Measurements from ENCODE around the gene CD28. TPM values are rescaled to one million over a fixed set of nuclear protein-coding genes. Genes with fewer than 3 reads are reported as not detected.

The CD28 gene
- total and polyA plus RNA-seq, 2 experiments from 2014 or later: 0.11 TPM

DNA sequence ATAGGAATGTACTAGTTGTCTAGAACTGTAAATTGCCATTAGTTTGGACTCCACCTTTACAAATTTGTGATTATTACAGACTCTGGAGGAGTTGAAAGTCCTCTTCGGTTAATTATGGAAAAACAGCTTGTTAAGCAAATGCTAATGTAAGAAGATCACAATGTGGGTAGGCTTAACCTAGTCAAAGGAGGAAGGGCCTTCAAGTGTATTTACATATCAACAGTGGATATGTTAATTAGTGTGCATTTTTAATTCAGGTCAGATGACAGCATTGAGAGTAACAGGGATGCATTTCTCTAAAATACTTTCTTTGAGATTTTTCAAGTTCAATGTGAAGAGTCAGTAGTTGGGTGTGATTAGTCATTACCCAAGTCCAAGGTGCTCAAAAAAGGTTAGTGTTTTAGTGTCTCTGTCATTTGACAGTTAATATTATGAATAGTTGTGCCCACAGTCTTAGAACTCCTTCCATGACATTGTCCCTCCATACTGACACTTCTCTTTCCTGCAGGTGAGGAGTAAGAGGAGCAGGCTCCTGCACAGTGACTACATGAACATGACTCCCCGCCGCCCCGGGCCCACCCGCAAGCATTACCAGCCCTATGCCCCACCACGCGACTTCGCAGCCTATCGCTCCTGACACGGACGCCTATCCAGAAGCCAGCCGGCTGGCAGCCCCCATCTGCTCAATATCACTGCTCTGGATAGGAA, 28.0 kb downstream of the CD28 start:
- Histone ChIP-seq H3K4me2 (ENCODE audit: unreplicated experiment) (no peak overlapping the region), H3K27me3 (replicated peaks; ENCODE audit: insufficient read depth) (no peaks in the 10 kb centered on the region), H3K4me3 (no peak overlapping the region), H4K20me1 (ENCODE audit: insufficient read depth) (no peaks in the 10 kb centered on the region), H3K9me3 (ENCODE audit: low read depth) (no peaks in the 10 kb centered on the region), H3F3A (ENCODE audit: insufficient read depth) (peaks cover 4% of the 10 kb centered on the region; the same call in 1 of the 2 replicates), H3K27ac (no peak overlapping the region), H3K9me2 (ENCODE audit: insufficient read depth) (no peaks in the 10 kb centered on the region), H3K9ac (no peak overlapping the region), H3K36me3 (ENCODE audit: low read depth) (no peaks in the 10 kb centered on the region), H3K79me2 (ENCODE audit: insufficient read depth) (no peaks in the 10 kb centered on the region), H2AFZ (no peak overlapping the region), H3K4me1 (ENCODE audit: insufficient read depth) (peaks cover 14% of the 10 kb centered on the region)
- DNase-seq: no peak
- 96 to 97% methylated on average over 9 to 12 of the region's 12 CpGs for WGBS, 2 experiments (ENCODE audit: low coverage in 1 of 2, low lambda C conversion rate in 2 of 2, missing lambda C conversion rate in 2 of 2)
- TF ChIP-seq EZH2 (IDR thresholded peaks at IDR 0.05; ENCODE audit: insufficient read depth, poor library complexity, severe bottlenecking) (no peak), EZH2phosphoT487 (IDR thresholded peaks at IDR 0.05; ENCODE audit: insufficient read depth, low read depth) (no peak)
- in situ Hi-C loops (cut with MboI): no loop called here

DNA sequence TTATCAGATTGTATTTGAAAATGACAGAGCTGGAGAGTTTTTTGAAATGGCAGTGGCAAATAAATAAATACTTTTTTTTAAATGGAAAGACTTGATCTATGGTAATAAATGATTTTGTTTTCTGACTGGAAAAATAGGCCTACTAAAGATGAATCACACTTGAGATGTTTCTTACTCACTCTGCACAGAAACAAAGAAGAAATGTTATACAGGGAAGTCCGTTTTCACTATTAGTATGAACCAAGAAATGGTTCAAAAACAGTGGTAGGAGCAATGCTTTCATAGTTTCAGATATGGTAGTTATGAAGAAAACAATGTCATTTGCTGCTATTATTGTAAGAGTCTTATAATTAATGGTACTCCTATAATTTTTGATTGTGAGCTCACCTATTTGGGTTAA, 30.9 kb downstream of the CD28 start:
- TF ChIP-seq EZH2phosphoT487 (IDR thresholded peaks at IDR 0.05; ENCODE audit: insufficient read depth, low read depth): no peak
- no peak for TF ChIP-seq EZH2 (IDR thresholded peaks at IDR 0.05; ENCODE audit: insufficient read depth, poor library complexity, severe bottlenecking)
- peak overlapping the region; percentile 24; the same call in 1 of the 2 replicates for H3K27ac ChIP-seq
- H4K20me1 ChIP-seq (ENCODE audit: insufficient read depth): no peaks in the 10 kb centered on the region
- no peaks in the 10 kb centered on the region for H3K9me3 ChIP-seq (ENCODE audit: low read depth)
- H3K79me2 ChIP-seq (ENCODE audit: insufficient read depth): no peaks in the 10 kb centered on the region
- H3F3A ChIP-seq (ENCODE audit: insufficient read depth): peaks cover 23% of the 10 kb centered on the region
- in situ Hi-C loops (cut with MboI): no loop called here
- H3K9me2 ChIP-seq (ENCODE audit: insufficient read depth): no peaks in the 10 kb centered on the region
- 0 out of 2 replicates have a peak overlapping the region, but pooled peaks have one; percentile 30 for H2AFZ ChIP-seq
- H3K9ac ChIP-seq: no peak overlapping the region
- DNase-seq: peak; percentile 60
- H3K4me1 ChIP-seq (ENCODE audit: insufficient read depth): peaks cover 32% of the 10 kb centered on the region
- H3K4me3 ChIP-seq: no peak overlapping the region
- 35% methylated on average over 1 of the region's 1 CpG for WGBS, 2 experiments (ENCODE audit: low coverage in 1 of 2, low lambda C conversion rate in 2 of 2, missing lambda C conversion rate in 2 of 2)
- no peaks in the 10 kb centered on the region for H3K36me3 ChIP-seq (ENCODE audit: low read depth)
- peak overlapping the region; percentile 4 for H3K4me2 ChIP-seq (ENCODE audit: unreplicated experiment)
- no peaks in the 10 kb centered on the region for H3K27me3 ChIP-seq (replicated peaks; ENCODE audit: insufficient read depth)

- H3K4me2 ChIP-seq (ENCODE audit: unreplicated experiment): no peak overlapping the region
- no peak overlapping the region for H3K9ac ChIP-seq
- H2AFZ ChIP-seq: no peak overlapping the region
- no peak overlapping the region for H3K4me3 ChIP-seq
- H3K4me1 ChIP-seq (ENCODE audit: insufficient read depth): peaks cover 49% of the 10 kb centered on the region
- 72 to 75% methylated on average over 2 of the region's 2 CpGs for WGBS, 2 experiments (ENCODE audit: low coverage in 1 of 2, low lambda C conversion rate in 2 of 2, missing lambda C conversion rate in 2 of 2)
- no peaks in the 10 kb centered on the region for H3K79me2 ChIP-seq (ENCODE audit: insufficient read depth)
- H3K27ac ChIP-seq: no peak overlapping the region
- no peaks in the 10 kb centered on the region for H3K9me3 ChIP-seq (ENCODE audit: low read depth)
- TF ChIP-seq EZH2 (IDR thresholded peaks at IDR 0.05; ENCODE audit: insufficient read depth, poor library complexity, severe bottlenecking) (no peak), EZH2phosphoT487 (IDR thresholded peaks at IDR 0.05; ENCODE audit: insufficient read depth, low read depth) (no peak)
- H3F3A ChIP-seq (ENCODE audit: insufficient read depth): peaks cover 38% of the 10 kb centered on the region
- H4K20me1 ChIP-seq (ENCODE audit: insufficient read depth): no peaks in the 10 kb centered on the region
- H3K9me2 ChIP-seq (ENCODE audit: insufficient read depth): no peaks in the 10 kb centered on the region
- no peaks in the 10 kb centered on the region for H3K27me3 ChIP-seq (replicated peaks; ENCODE audit: insufficient read depth)
- no peak for DNase-seq
- no peaks in the 10 kb centered on the region for H3K36me3 ChIP-seq (ENCODE audit: low read depth)
- in situ Hi-C loops (cut with MboI): no loop called here
Measured at GRCh38 chr2:203739351-203739750, 32.9 kb downstream of the CD28 start.

GRCh38 chr2:203740871-203741281, 34.4 kb downstream of the CD28 start:
- no peaks in the 10 kb centered on the region for H3K9me2 ChIP-seq (ENCODE audit: insufficient read depth)
- H2AFZ ChIP-seq: peak overlapping the region; percentile 27; the same call in 1 of the 2 replicates
- no peaks in the 10 kb centered on the region for H3K9me3 ChIP-seq (ENCODE audit: low read depth)
- no peaks in the 10 kb centered on the region for H3K36me3 ChIP-seq (ENCODE audit: low read depth)
- peaks cover 51% of the 10 kb centered on the region for H3K4me1 ChIP-seq (ENCODE audit: insufficient read depth)
- peaks cover 39% of the 10 kb centered on the region for H3F3A ChIP-seq (ENCODE audit: insufficient read depth)
- H3K4me3 ChIP-seq: peak overlapping the region; percentile 20; the same call in 1 of the 2 replicates
- 43 to 50% methylated on average over 2 of the region's 2 CpGs for WGBS, 2 experiments (ENCODE audit: low coverage in 1 of 2, low lambda C conversion rate in 2 of 2, missing lambda C conversion rate in 2 of 2)
- peak overlapping the region; percentile 77 for H3K27ac ChIP-seq
- H4K20me1 ChIP-seq (ENCODE audit: insufficient read depth): no peaks in the 10 kb centered on the region
- DNase-seq: peak; percentile 78
- H3K27me3 ChIP-seq (replicated peaks; ENCODE audit: insufficient read depth): no peaks in the 10 kb centered on the region
- in situ Hi-C loops (cut with MboI): no loop called here
- peak overlapping the region; percentile 82 for H3K4me2 ChIP-seq (ENCODE audit: unreplicated experiment)
- TF ChIP-seq EZH2phosphoT487 (IDR thresholded peaks at IDR 0.05; ENCODE audit: insufficient read depth, low read depth) (no peak), EZH2 (IDR thresholded peaks at IDR 0.05; ENCODE audit: insufficient read depth, poor library complexity, severe bottlenecking) (no peak)
- no peaks in the 10 kb centered on the region for H3K79me2 ChIP-seq (ENCODE audit: insufficient read depth)
- peak overlapping the region; percentile 49 for H3K9ac ChIP-seq

Measured in GM23248 (cell line).